Heart right ventricle (tissue), 16 donors: Measurements from ENCODE around the gene BGLAP. TPM values are rescaled to one million over a fixed set of nuclear protein-coding genes. Genes with fewer than 3 reads are reported as not detected.

ENCODE experiments used
- ATAC-seq, 8 donors: fragments of 200-7000 bp; cut with Tn5 transposase; one replicate each; pipeline ENCODE4 v1.9.1; 2020; ENCODE audit warnings: mild to moderate bottlenecking in 8 of 8, moderate library complexity in 8 of 8, moderate number of reproducible peaks in 1 of 8
- DNase-seq, 2 donors: peaks; one replicate each; pipeline ENCODE4 v3.0.0-alpha.2; 2020
- H3K27ac ChIP-seq, 10 donors: fragments of 200-600 bp; sonication (generic) in 2 of 10; one replicate each; pipeline versions ENCODE4 v1.5.0 to v1.8.0; 2020 to 2022; ENCODE audit warnings: mild to moderate bottlenecking in 3 of 10
- H3K27me3 ChIP-seq, 7 donors: fragments of 200-600 bp; one replicate each; pipeline ENCODE4 v1.8.0; 2021 to 2022; ENCODE audit warnings: mild to moderate bottlenecking in 2 of 7
- H3K36me3 ChIP-seq, 9 donors: fragments of 200-600 bp; sonication (generic) in 1 of 9; one replicate each; pipeline versions ENCODE4 v1.5.0 to v1.8.0; 2020 to 2022; ENCODE audit warnings: mild to moderate bottlenecking in 2 of 9
- H3K4me1 ChIP-seq, 9 donors: fragments of 200-600 bp; sonication (generic) in 1 of 9; one replicate each; pipeline versions ENCODE4 v1.5.0 to v1.8.0; 2020 to 2022; ENCODE audit warnings: mild to moderate bottlenecking in 4 of 9
- H3K4me3 ChIP-seq, 10 donors: fragments of 200-600 bp; sonication (generic) in 2 of 10; one replicate each; pipeline versions ENCODE4 v1.5.0 to v1.8.0; 2020 to 2022; ENCODE audit warnings: mild to moderate bottlenecking in 7 of 10, moderate library complexity in 2 of 10
- H3K9me3 ChIP-seq, 11 donors: fragments of 200-600 bp in 10 of 11; sonication (generic) in 2 of 11; one replicate each; pipeline versions ENCODE4 v1.5.0 to v1.8.0; 2013 to 2022; ENCODE audit warnings: mild to moderate bottlenecking in 2 of 11, control low read depth in 1 of 11, moderate library complexity in 1 of 11
- WGBS, 2 donors: extraction: QIAGEN DNeasy Blood & Tissue Kit; methylation state at CpG; one replicate each; pipeline ENCODE4 v1.1.7; 2013; ENCODE audit warnings: inconsistent platforms in 1 of 2; 5-methylcytosine and 5-hydroxymethylcytosine counted together
- intact Hi-C, 10 donors: fragments of 100-400 bp; cut with DNase I; formaldehyde crosslinking; loops; one replicate each; pipeline versions ENCODE4 v1.11.1 to v1.14.2; 2022
- polyA plus RNA-seq, 2 donors: library from polyadenylated mRNA; stranded (reverse); fragments of 200-250 nt; gene quantifications; one replicate each; pipeline ENCODE4 v1.2.3, GENCODE V29; 2013
- total RNA-seq, 10 donors: library from RNA; stranded (reverse); fragmentation: NEBNext Ultra II Directional in 3 of 10; extraction: Animal tissue kit (Norgen Biotek cat#: 25700) in 3 of 10; gene quantifications; one replicate each; pipeline versions ENCODE4 v1.2.1 to v1.2.4, GENCODE V29; 2021 to 2023
- TF ChIP-seq, protein P1 (sequence below), 9 donors: fragments of 200-600 bp; sonication (generic) in 2 of 9; IDR thresholded peaks; one replicate each; pipeline versions ENCODE4 v1.5.0 to v1.8.0; 2021 to 2022; ENCODE audit warnings: antibody characterized with exemption in 9 of 9, mild to moderate bottlenecking in 5 of 9, moderate library complexity in 1 of 9
- donor health status: Arrhythmogenic right ventricular cardiomyopathy.
- donor health status: ischemic (EF 13 %, LVEDD 7.1; RV severe dilation, severe dysfunction).
- donor health status: healthy with polysubstance abuse.
- donor health status: DM: no; HTN: yes; CAD: no.
- donor health status: DM: no; HTN: no; CAD: no.
- donor health status: ischemic (EF 25% LVEDD 6.9; RV normal size, moderate dysfunction).
- donor health status: ischemic (EF 25% LVEDD 5.7; RV mildly dilated, moderate dysfunction).
- donor health status: healthy.
- donor health status: DM: yes; HTN: yes; CAD: no.
- donor health status: Ischemic cardiomyopathy.
- donor health status: ischemic (EF 35%, LVEDD 5.7; RV mildly dilated, moderate dysfunction).
- donor health status: nonischemic (EF 11% LVEDD 7.7; RV severe dilation, severe dysfunction).
- donor health status: DM: yes; HTN: yes; CAD: no.
- donor health status: PGD.
- donor health status: ischemic (EF 29% LVEDD 5.4; RV normal size, mild dysfunction).
- donor health status: nonischemic (EF 23%, LVEDD 6.1; RV moderate dilation, normal function).

BGLAP gene
- total and polyA plus RNA-seq, 12 donors: 0.30 to 1.3 (median 0.52) TPM; not detected in 3

- no peak for ATAC-seq
These were observed 46.1 kb upstream of the BGLAP start for GRCh38 chr1:156195853-156196252.

GRCh38 chr1:156196445-156196844 lies 45.5 kb upstream of the BGLAP start:
- ATAC-seq: no peak
- Histone ChIP-seq H3K27ac (peak overlapping the region in 7 of 10 donors; percentile 2 to 57 (median 31)), H3K36me3 (peaks cover 0 to 45% (median 14%) of the 10 kb centered on the region in 9 donors), H3K27me3 (no peaks in the 10 kb centered on the region), H3K4me3 (no peak overlapping the region), H3K4me1 (peaks cover 0 to 53% (median 45%) of the 10 kb centered on the region in 9 donors), H3K9me3 (no peaks in the 10 kb centered on the region)
- no peak for DNase-seq
- intact Hi-C loops: loop anchor here in 1 of 10 donors (5.0 kb wide), 1 partner anchor 39 kb away; no protein-coding TSS in a partner anchor
- 53 to 56% methylated on average over 2 of the region's 2 CpGs for WGBS, 2 donors
- TF ChIP-seq, protein P1, sequence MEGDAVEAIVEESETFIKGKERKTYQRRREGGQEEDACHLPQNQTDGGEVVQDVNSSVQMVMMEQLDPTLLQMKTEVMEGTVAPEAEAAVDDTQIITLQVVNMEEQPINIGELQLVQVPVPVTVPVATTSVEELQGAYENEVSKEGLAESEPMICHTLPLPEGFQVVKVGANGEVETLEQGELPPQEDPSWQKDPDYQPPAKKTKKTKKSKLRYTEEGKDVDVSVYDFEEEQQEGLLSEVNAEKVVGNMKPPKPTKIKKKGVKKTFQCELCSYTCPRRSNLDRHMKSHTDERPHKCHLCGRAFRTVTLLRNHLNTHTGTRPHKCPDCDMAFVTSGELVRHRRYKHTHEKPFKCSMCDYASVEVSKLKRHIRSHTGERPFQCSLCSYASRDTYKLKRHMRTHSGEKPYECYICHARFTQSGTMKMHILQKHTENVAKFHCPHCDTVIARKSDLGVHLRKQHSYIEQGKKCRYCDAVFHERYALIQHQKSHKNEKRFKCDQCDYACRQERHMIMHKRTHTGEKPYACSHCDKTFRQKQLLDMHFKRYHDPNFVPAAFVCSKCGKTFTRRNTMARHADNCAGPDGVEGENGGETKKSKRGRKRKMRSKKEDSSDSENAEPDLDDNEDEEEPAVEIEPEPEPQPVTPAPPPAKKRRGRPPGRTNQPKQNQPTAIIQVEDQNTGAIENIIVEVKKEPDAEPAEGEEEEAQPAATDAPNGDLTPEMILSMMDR (IDR thresholded peaks at IDR 0.05): no peak

More at GRCh38 chr1:156195853-156196252, 46.1 kb upstream of the BGLAP start:
- Histone ChIP-seq H3K27ac (peak overlapping the region in 5 of 10 donors; percentile 17 to 49 (median 31)), H3K4me3 (no peak overlapping the region), H3K9me3 (no peaks in the 10 kb centered on the region), H3K36me3 (peaks cover 0 to 41% (median 10%) of the 10 kb centered on the region in 9 donors), H3K4me1 (peaks cover 0 to 49% (median 40%) of the 10 kb centered on the region in 9 donors), H3K27me3 (no peaks in the 10 kb centered on the region)
- DNase-seq: no peak
- 68 to 71% methylated on average over 4 of the region's 4 CpGs for WGBS, 2 donors
- TF ChIP-seq, protein P1 (IDR thresholded peaks at IDR 0.05): no peak
- intact Hi-C loops: loop anchor here in 1 of 10 donors (5.0 kb wide), 1 partner anchor 39 kb away; no protein-coding TSS in a partner anchor

- peaks cover 0 to 64% (median 14%) of the 10 kb centered on the region in 9 donors for H3K36me3 ChIP-seq
- no peaks in the 10 kb centered on the region for H3K9me3 ChIP-seq
- DNase-seq (no peak), ATAC-seq (no peak)
- TF ChIP-seq, protein P1 (IDR thresholded peaks at IDR 0.05): no peak
- no peak overlapping the region for H3K4me3 ChIP-seq
- no peaks in the 10 kb centered on the region for H3K27me3 ChIP-seq
- peak overlapping the region in 1 of 10 donors; percentile 12 for H3K27ac ChIP-seq
- peaks cover 0 to 70% (median 56%) of the 10 kb centered on the region in 9 donors for H3K4me1 ChIP-seq
- intact Hi-C loops: loop anchor here in 1 of 10 donors (5.0 kb wide), 1 partner anchor 42 kb away; no protein-coding TSS in a partner anchor
- WGBS, 2 donors: 74 to 78% methylated on average over 5 of the region's 5 CpGs
These were observed 43.1 kb upstream of the BGLAP start for GRCh38 chr1:156198831-156199349.

- intact Hi-C loops: no loop called here
- H3K4me1 ChIP-seq: peaks cover 0 to 70% (median 56%) of the 10 kb centered on the region in 9 donors
These were observed 41.9 kb upstream of the BGLAP start for GRCh38 chr1:156200044-156200443.

More at GRCh38 chr1:156200044-156200443, 41.9 kb upstream of the BGLAP start:
- DNase-seq: no peak
- no peaks in the 10 kb centered on the region for H3K9me3 ChIP-seq
- TF ChIP-seq, protein P1 (IDR thresholded peaks at IDR 0.05): no peak
- whole genome bisulfite sequencing, 2 donors: 91 to 97% methylated on average over 8 of the region's 8 CpGs
- no peak overlapping the region for H3K4me3 ChIP-seq
- no peak overlapping the region for H3K27ac ChIP-seq
- peaks cover 0 to 76% (median 14%) of the 10 kb centered on the region in 9 donors for H3K36me3 ChIP-seq
- no peaks in the 10 kb centered on the region for H3K27me3 ChIP-seq
- no peak for ATAC-seq
